Esophagus muscularis mucosa (tissue), 4 donors: Measurements from ENCODE around the gene SLC35G6. TPM values are rescaled to one million over a fixed set of nuclear protein-coding genes. Genes with fewer than 3 reads are reported as not detected.
"Not testable (repeated sequence)": the region's sequence is repeated elsewhere in the genome, so short reads cannot be mapped to it uniquely, and the experiment has no call there.

Source experiments
- DNase-seq: peaks from one replicate; pipeline ENCODE4 v3.0.0-alpha.2; 2017; ENCODE audit errors: extremely low spot score
- H3K27ac ChIP-seq, 4 donors: fragments of 200-600 bp; sonication (generic); replicated peaks in 1 of 4; 1 replicate in 3 of 4; 2 replicates in 1 of 4; pipeline ENCODE4 v1.5.1; 2016 to 2019; ENCODE audit warnings: mild to moderate bottlenecking in 1 of 4
- H3K27me3 ChIP-seq, 4 donors: fragments of 200-600 bp; sonication (generic); one replicate each; pipeline versions ENCODE4 v1.5.1 to v1.6.0; 2016 to 2019
- H3K36me3 ChIP-seq, 4 donors: fragments of 200-600 bp; sonication (generic); one replicate each; pipeline ENCODE4 v1.5.1; 2016 to 2019
- H3K4me1 ChIP-seq, 4 donors: fragments of 200-600 bp; sonication (generic); one replicate each; pipeline ENCODE4 v1.5.1; 2016 to 2019
- H3K4me3 ChIP-seq, 4 donors: fragments of 200-600 bp; sonication (generic); 1 replicate in 2 of 4; 2 replicates in 2 of 4; pipeline ENCODE4 v1.5.1; 2016 to 2019; ENCODE audit warnings: mild to moderate bottlenecking in 4 of 4, moderate library complexity in 1 of 4
- H3K9me3 ChIP-seq, 4 donors: fragments of 200-600 bp; sonication (generic); 1 replicate in 3 of 4; 2 replicates in 1 of 4; pipeline ENCODE4 v1.5.1; 2016 to 2019
- EP300 ChIP-seq: sonication (generic); formaldehyde crosslinking; IDR thresholded peaks from one replicate; pipeline ENCODE4 v1.6.1; 2017; ENCODE audit warnings: antibody characterized with exemption
- POLR2A ChIP-seq: fragments of 450-650 bp; IDR thresholded peaks from one replicate; pipeline ENCODE4 v1.6.1; 2017; ENCODE audit warnings: antibody characterized with exemption, moderate library complexity, mild to moderate bottlenecking, low read depth
- POLR2AphosphoS5 ChIP-seq, 2 donors: sonication (generic); formaldehyde crosslinking; IDR thresholded peaks; one replicate each; pipeline ENCODE4 v1.6.1; 2017; ENCODE audit warnings: antibody characterized with exemption in 2 of 2
- WGBS: methylation state at CpG from one replicate; pipeline ENCODE4 v1.1.5; 2018; 5-methylcytosine and 5-hydroxymethylcytosine counted together
- intact Hi-C: fragments of 100-400 bp; cut with DNase I; formaldehyde crosslinking; loops from one replicate; pipeline ENCODE4 v1.15.1; 2023
- total RNA-seq, 4 donors: library from RNA; depleted of rRNA; stranded (reverse); fragments of >200 nt; gene quantifications; one replicate each; pipeline versions ENCODE4 v1.1.0 to v1.2.1, GENCODE V29; 2016
- TF ChIP-seq, protein P1 (sequence below), 3 experiments: fragments of 200-600 bp in 2 of 3; fragments of 450-650 bp in 1 of 3; sonication (generic) in 2 of 3; IDR thresholded peaks; one replicate each; pipeline ENCODE4 v1.5.1; 2017 to 2019; ENCODE audit warnings: antibody characterized with exemption in 3 of 3, mild to moderate bottlenecking in 2 of 3, moderate library complexity in 1 of 3

SLC35G6 gene
- total RNA-seq, 4 donors from 2014 or later: not detected

DNA sequence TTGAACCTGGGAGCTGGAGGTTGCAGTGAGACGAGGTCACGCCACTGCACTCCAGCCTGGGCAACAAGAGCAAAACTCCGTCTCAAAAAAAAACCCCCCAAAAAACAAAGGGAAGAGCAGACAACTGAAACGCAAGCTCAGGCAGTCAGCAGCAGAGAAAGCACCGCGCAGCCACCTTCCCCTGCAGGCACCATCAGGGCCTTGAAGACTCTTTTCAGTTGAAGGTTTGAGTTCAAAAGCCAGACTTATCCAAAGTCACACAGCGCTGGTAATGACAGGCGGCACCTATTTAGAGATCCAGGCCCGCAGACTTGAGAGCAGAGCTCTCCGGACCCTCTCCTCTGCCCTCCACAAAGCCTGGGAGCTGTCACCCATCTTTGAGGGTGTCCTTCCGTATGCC is 13.0 kb upstream of the SLC35G6 start:
- 95% methylated on average over 10 of the region's 11 CpGs for WGBS
- peak overlapping the region in 1 of 4 donors; percentile 71 for H3K27ac ChIP-seq

DNA sequence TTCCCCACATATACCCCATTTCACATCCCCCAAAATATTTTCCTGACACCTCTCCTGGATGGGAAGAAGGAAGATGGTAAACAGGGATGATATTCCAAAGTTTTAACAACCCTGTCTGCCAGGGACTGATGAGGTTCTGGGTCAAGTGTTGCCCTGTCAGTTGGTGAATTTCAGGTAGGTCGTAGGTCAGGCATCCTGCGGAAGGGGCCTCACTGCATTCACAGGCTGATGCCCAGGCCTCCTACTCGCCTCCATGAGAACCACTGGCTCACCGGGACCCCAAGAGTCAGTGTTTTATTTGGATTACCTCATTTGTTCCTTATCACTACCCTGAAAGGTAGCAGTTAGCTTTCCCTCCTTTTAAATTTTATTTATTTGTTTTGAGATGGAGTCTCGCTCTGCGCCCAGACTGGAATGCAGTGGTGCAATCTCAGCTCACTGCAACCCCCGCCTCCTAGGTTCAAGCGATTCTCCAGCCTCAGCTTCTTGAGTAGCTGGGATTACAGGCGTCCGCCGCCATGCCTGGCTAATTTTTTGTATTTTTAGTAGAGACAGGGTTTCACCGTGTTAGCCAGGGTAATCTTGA is 12.3 kb upstream of the SLC35G6 start:
- TF ChIP-seq EP300 (no peak), POLR2A (no peak), POLR2AphosphoS5 (IDR thresholded peaks at IDR 0.05) (no peak)
- TF ChIP-seq, protein P1, sequence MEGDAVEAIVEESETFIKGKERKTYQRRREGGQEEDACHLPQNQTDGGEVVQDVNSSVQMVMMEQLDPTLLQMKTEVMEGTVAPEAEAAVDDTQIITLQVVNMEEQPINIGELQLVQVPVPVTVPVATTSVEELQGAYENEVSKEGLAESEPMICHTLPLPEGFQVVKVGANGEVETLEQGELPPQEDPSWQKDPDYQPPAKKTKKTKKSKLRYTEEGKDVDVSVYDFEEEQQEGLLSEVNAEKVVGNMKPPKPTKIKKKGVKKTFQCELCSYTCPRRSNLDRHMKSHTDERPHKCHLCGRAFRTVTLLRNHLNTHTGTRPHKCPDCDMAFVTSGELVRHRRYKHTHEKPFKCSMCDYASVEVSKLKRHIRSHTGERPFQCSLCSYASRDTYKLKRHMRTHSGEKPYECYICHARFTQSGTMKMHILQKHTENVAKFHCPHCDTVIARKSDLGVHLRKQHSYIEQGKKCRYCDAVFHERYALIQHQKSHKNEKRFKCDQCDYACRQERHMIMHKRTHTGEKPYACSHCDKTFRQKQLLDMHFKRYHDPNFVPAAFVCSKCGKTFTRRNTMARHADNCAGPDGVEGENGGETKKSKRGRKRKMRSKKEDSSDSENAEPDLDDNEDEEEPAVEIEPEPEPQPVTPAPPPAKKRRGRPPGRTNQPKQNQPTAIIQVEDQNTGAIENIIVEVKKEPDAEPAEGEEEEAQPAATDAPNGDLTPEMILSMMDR (IDR thresholded peaks at IDR 0.05): no peak
- peak overlapping the region in 1 of 4 donors; percentile 7 for H3K27ac ChIP-seq
- H3K4me1 ChIP-seq: peaks cover 50 to 85% (median 79%) of the 10 kb centered on the region in 4 donors
- no peaks in the 10 kb centered on the region for H3K27me3 ChIP-seq
- no peak for DNase-seq
- H3K36me3 ChIP-seq: peaks cover 8 to 39% (median 28%) of the 10 kb centered on the region in 4 donors
- intact Hi-C loops: no loop called here
- H3K9me3 ChIP-seq: no peaks in the 10 kb centered on the region
- 79% methylated on average over 12 of the region's 12 CpGs for WGBS
- H3K4me3 ChIP-seq: no peak overlapping the region

More for the DNA sequence above, 13.0 kb upstream of the SLC35G6 start:
- intact Hi-C loops: no loop called here
- peaks cover 50 to 78% (median 74%) of the 10 kb centered on the region in 4 donors for H3K4me1 ChIP-seq
- TF ChIP-seq POLR2AphosphoS5 (IDR thresholded peaks at IDR 0.05): no peak
- TF ChIP-seq EP300: no peak
- no peak for TF ChIP-seq POLR2A
- TF ChIP-seq, protein P1 (IDR thresholded peaks at IDR 0.05): no peak
- no peak overlapping the region for H3K4me3 ChIP-seq
- peaks cover 14 to 45% (median 34%) of the 10 kb centered on the region in 4 donors for H3K36me3 ChIP-seq
- H3K9me3 ChIP-seq: no peaks in the 10 kb centered on the region
- no peaks in the 10 kb centered on the region for H3K27me3 ChIP-seq
- DNase-seq: no peak

DNA sequence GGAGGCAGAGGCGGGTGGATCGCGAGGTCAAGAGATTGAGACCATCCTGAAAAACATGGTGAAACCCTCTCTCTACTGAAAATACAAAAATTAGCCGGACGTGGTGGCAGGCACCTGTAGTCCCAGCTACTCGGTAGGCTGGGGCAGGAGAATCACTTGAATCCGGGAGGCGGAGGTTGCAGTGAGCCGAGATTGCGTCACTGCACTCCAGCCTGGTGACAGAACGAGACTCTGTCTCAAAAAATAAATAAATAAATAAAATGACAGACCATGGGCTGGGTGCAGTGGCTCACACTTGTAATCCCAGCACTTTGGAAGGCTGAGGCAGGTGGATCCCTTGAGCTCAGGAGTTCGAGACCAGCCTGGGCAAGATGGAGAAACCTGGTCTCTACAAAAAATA is 11.4 kb upstream of the SLC35G6 start:
- H3K4me3 ChIP-seq, H3K27me3 ChIP-seq, H3K27ac ChIP-seq, H3K9me3 ChIP-seq, DNase-seq, intact Hi-C loops: not testable (repeated sequence)
- 94% methylated on average over 12 of the region's 12 CpGs for WGBS
- peaks cover 8 to 31% (median 19%) of the 10 kb centered on the region in 4 donors for H3K36me3 ChIP-seq
- H3K4me1 ChIP-seq: peaks cover 58 to 94% (median 87%) of the 10 kb centered on the region in 4 donors

DNA sequence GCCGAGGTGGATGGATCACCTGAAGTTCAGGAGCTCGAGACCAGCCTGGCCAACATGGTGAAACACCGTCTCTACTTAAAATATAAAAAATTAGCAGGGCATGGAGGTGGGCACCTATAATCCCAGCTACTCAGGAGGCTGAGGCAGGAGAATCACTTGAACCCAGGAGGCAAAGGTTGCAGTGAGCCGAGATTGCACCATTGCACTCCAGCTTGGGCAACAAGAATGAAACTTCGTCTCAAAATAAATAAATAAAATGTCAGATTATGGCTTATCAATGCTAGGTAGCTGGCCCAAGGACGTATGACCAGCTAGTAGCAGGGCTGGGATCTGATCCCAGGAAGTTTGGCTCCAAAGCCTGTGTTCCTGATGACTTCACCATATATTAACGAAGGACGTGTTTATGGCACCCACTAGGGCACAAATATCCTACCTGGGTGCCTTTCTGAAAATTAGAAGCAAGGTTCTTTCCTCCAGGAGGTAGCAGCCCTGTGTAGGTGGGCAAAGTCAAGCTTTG is 10.7 kb upstream of the SLC35G6 start:
- DNase-seq, intact Hi-C loops, H3K9me3 ChIP-seq, H3K27me3 ChIP-seq, H3K4me3 ChIP-seq: not testable (repeated sequence)
- peaks cover 65 to 99% (median 93%) of the 10 kb centered on the region in 4 donors for H3K4me1 ChIP-seq
- H3K27ac ChIP-seq: peak overlapping the region in 1 of 4 donors; percentile 20
- 82% methylated on average over 8 of the region's 8 CpGs for WGBS
- H3K36me3 ChIP-seq: peaks cover 5 to 27% (median 13%) of the 10 kb centered on the region in 4 donors

DNA sequence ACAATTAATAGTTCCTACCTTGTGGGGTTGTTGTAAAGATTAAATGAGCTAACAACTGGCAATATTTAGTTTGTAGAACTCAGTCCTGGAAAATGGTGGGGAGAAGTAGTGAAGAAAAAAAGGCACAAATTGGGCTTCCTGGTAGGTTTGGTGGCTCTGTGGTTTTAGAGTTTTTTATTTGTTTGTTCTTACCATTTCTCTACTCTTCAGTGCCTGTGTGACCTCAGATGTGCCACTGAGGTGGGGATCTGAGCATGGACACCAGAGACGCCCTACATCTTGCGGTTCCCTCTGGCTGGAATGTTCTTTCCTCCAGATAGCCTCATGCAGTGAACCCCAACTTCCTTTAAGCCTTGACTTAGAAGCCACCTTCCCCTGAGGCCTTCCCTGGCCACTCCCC is 9.5 kb upstream of the SLC35G6 start:
- intact Hi-C loops: no loop called here

DNA sequence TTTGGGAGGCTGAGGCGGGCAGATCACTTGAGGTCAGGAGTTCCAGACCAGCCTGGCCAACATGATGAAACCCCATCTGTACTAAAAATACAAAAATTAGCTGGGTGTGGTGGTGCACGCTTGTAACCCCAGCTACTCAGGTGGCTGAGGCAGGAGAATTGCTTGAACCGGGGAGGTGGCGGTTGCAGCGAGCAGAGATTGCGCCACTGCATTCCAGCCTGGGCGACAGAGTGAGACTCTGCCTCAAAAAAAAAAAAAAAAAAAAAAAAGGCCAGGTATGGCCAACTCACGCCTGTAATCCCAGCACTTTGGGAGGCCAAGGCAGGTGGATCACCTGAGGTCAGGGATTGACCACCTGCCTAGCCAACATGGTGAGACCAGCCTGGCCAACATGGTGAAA is 6.5 kb upstream of the SLC35G6 start:
- 96% methylated on average over 8 of the region's 8 CpGs for WGBS
- H3K4me3 ChIP-seq, H3K36me3 ChIP-seq, H3K9me3 ChIP-seq, DNase-seq, intact Hi-C loops, H3K27me3 ChIP-seq: not testable (repeated sequence)
- H3K4me1 ChIP-seq: peaks cover 63 to 88% (median 84%) of the 10 kb centered on the region in 4 donors
- peak overlapping the region; percentile 100 for H3K27ac ChIP-seq

More for the DNA sequence above, 9.5 kb upstream of the SLC35G6 start:
- DNase-seq: no peak
- peak overlapping the region in 2 of 4 donors; percentile 23 to 51 for H3K27ac ChIP-seq
- H3K4me3 ChIP-seq: no peak overlapping the region
- no peaks in the 10 kb centered on the region for H3K9me3 ChIP-seq
- WGBS: 88% methylated on average over 2 of the region's 2 CpGs
- TF ChIP-seq, protein P1 (IDR thresholded peaks at IDR 0.05): no peak
- TF ChIP-seq POLR2A (no peak), POLR2AphosphoS5 (IDR thresholded peaks at IDR 0.05) (no peak), EP300 (no peak)
- H3K36me3 ChIP-seq: peaks cover 0 to 14% (median 2%) of the 10 kb centered on the region in 4 donors
- H3K4me1 ChIP-seq: peaks cover 66 to 99% (median 93%) of the 10 kb centered on the region in 4 donors
- no peaks in the 10 kb centered on the region for H3K27me3 ChIP-seq
